Liver (tissue), 3 donors: ENCODE results near the gene KRCC1.

Experiments used
- CTCF ChIP-seq: fragments of 150-350 bp; IDR thresholded peaks from 2 replicates; pipeline ENCODE4 v1.5.1; 2017; ENCODE audit warnings: improper control_type of control experiment, low read depth, low read length; ENCODE audit not compliant: missing input control
- EGR1 ChIP-seq, 2 donors: IDR thresholded peaks; 2 replicates each; pipeline ENCODE4 v1.6.1; 2016 to 2018; ENCODE audit warnings: antibody characterized with exemption in 2 of 2, low read depth in 2 of 2
- FOXA1 ChIP-seq: IDR thresholded peaks from 2 replicates; pipeline ENCODE4 v1.6.1; 2016; ENCODE audit warnings: antibody characterized with exemption
- GABPA ChIP-seq, 2 donors: IDR thresholded peaks in 1 of 2; conservative IDR thresholded peaks in 1 of 2; 2 replicates each; pipeline ENCODE4 v1.6.1; 2016; ENCODE audit warnings: antibody characterized with exemption in 2 of 2, mild to moderate bottlenecking in 1 of 2, moderate library complexity in 1 of 2
- MAX ChIP-seq: IDR thresholded peaks from 2 replicates; pipeline ENCODE4 v1.6.1; 2016; ENCODE audit warnings: antibody characterized with exemption
- donor health status: healthy.
- donor health status: healthy.

GRCh38 chr2:88053934-88054781 lies 1.4 kb downstream of the KRCC1 start:
- no peak for TF ChIP-seq CTCF
- TF ChIP-seq MAX, result no peak
- TF ChIP-seq FOXA1, result no peak
- no peak for TF ChIP-seq EGR1 (IDR thresholded peaks at IDR 0.05; ENCODE audit: low read depth in 2 of 2)
- no peak for TF ChIP-seq GABPA (IDR thresholded peaks at IDR 0.05 in 1 of 2, conservative IDR thresholded peaks at IDR 0.05 in 1 of 2)
